ENCODE data around the gene VPS50. TPM values are rescaled to one million over a fixed set of nuclear protein-coding genes. Genes with fewer than 3 reads are reported as not detected.
A peak's percentile ranks its signal among the peaks of the same experiment; 100 is the strongest.

VPS50 gene
- polyA plus RNA-seq (2013, experiment 1 of 2): 6.1 TPM
- polyA plus RNA-seq (2013, experiment 2 of 2): 7.3 TPM

GRCh38 chr7:93231799-93232672 is at the start of gene VPS50:
Gene VPS50, plus strand, starts transcription at chr7:93232366. Its CDS starts 102 bp downstream, at chr7:93232468.
- Histone ChIP-seq H3K27me3 (ENCODE audit: insufficient read depth, low read length) (no peaks in the 10 kb centered on the region; the same call in 1 of the 2 replicates), H3K4me3 (ENCODE audit: low read length) (peak within 1 kb of the TSS; percentile 90), H3K9ac (ENCODE audit: low read depth, low read length) (peak within 1 kb of the TSS; percentile 68), H3K4me1 (ENCODE audit: insufficient read depth, low read length) (peaks cover 10% of the 10 kb centered on the region), H3K36me3 (ENCODE audit: insufficient read depth, low read length) (no peaks in the 10 kb centered on the region), H3K27ac (ENCODE audit: low read depth, low read length) (peak within 1 kb of the TSS; percentile 65; the same call in 1 of the 2 replicates), H3K9me3 (ENCODE audit: insufficient read depth, low read depth, low read length) (no peaks in the 10 kb centered on the region)
- under 1% methylated on average over 39 of the region's 40 CpGs for WGBS

GRCh38 chr7:93185303-93186027 is 46.7 kb upstream of the VPS50 start:
- WGBS: 66% methylated on average over 1 of the region's 1 CpG
- Histone ChIP-seq H3K27me3 (ENCODE audit: insufficient read depth, low read length) (peaks cover 16% of the 10 kb centered on the region), H3K9me3 (ENCODE audit: insufficient read depth, low read depth, low read length) (no peaks in the 10 kb centered on the region), H3K27ac (ENCODE audit: low read depth, low read length) (no peak overlapping the region), H3K36me3 (ENCODE audit: insufficient read depth, low read length) (no peaks in the 10 kb centered on the region), H3K4me3 (ENCODE audit: low read length) (no peak overlapping the region), H3K4me1 (ENCODE audit: insufficient read depth, low read length) (no peaks in the 10 kb centered on the region), H3K9ac (ENCODE audit: low read depth, low read length) (no peak overlapping the region)

GRCh38 chr7:93188870-93189634 is 43.1 kb upstream of the VPS50 start:
- Histone ChIP-seq H3K9ac (ENCODE audit: low read depth, low read length) (no peak overlapping the region), H3K27ac (ENCODE audit: low read depth, low read length) (no peak overlapping the region)

GRCh38 chr7:93194386-93194785 is 37.8 kb upstream of the VPS50 start:
- Histone ChIP-seq H3K36me3 (ENCODE audit: insufficient read depth, low read length) (no peaks in the 10 kb centered on the region), H3K4me3 (ENCODE audit: low read length) (no peak overlapping the region), H3K27ac (ENCODE audit: low read depth, low read length) (no peak overlapping the region), H3K27me3 (ENCODE audit: insufficient read depth, low read length) (peaks cover 19% of the 10 kb centered on the region; the same call in 1 of the 2 replicates), H3K9ac (ENCODE audit: low read depth, low read length) (no peak overlapping the region), H3K4me1 (ENCODE audit: insufficient read depth, low read length) (no peaks in the 10 kb centered on the region), H3K9me3 (ENCODE audit: insufficient read depth, low read depth, low read length) (no peaks in the 10 kb centered on the region)
- 79% methylated on average over 3 of the region's 3 CpGs for WGBS

More at GRCh38 chr7:93188870-93189634, 43.1 kb upstream of the VPS50 start:
- WGBS: 78% methylated on average over 6 of the region's 6 CpGs
- no peaks in the 10 kb centered on the region for H3K4me1 ChIP-seq (ENCODE audit: insufficient read depth, low read length)
- peaks cover 24% of the 10 kb centered on the region for H3K27me3 ChIP-seq (ENCODE audit: insufficient read depth, low read length)
- no peak overlapping the region for H3K4me3 ChIP-seq (ENCODE audit: low read length)
- H3K36me3 ChIP-seq (ENCODE audit: insufficient read depth, low read length): no peaks in the 10 kb centered on the region
- no peaks in the 10 kb centered on the region for H3K9me3 ChIP-seq (ENCODE audit: insufficient read depth, low read depth, low read length)

GRCh38 chr7:93196336-93196735 is 35.8 kb upstream of the VPS50 start:
- Histone ChIP-seq H3K36me3 (ENCODE audit: insufficient read depth, low read length) (no peaks in the 10 kb centered on the region), H3K9me3 (ENCODE audit: insufficient read depth, low read depth, low read length) (no peaks in the 10 kb centered on the region), H3K4me1 (ENCODE audit: insufficient read depth, low read length) (no peaks in the 10 kb centered on the region), H3K9ac (ENCODE audit: low read depth, low read length) (no peak overlapping the region), H3K27me3 (ENCODE audit: insufficient read depth, low read length) (peaks cover 23% of the 10 kb centered on the region; the same call in 1 of the 2 replicates), H3K27ac (ENCODE audit: low read depth, low read length) (no peak overlapping the region), H3K4me3 (ENCODE audit: low read length) (no peak overlapping the region)
- WGBS: 100% methylated on average over 1 of the region's 2 CpGs

GRCh38 chr7:93198472-93198871 is 33.7 kb upstream of the VPS50 start:
- Histone ChIP-seq H3K4me1 (ENCODE audit: insufficient read depth, low read length) (no peaks in the 10 kb centered on the region), H3K9me3 (ENCODE audit: insufficient read depth, low read depth, low read length) (no peaks in the 10 kb centered on the region), H3K9ac (ENCODE audit: low read depth, low read length) (no peak overlapping the region), H3K4me3 (ENCODE audit: low read length) (no peak overlapping the region), H3K36me3 (ENCODE audit: insufficient read depth, low read length) (no peaks in the 10 kb centered on the region), H3K27me3 (ENCODE audit: insufficient read depth, low read length) (peaks cover 30% of the 10 kb centered on the region), H3K27ac (ENCODE audit: low read depth, low read length) (no peak overlapping the region)

- H3K36me3 ChIP-seq (ENCODE audit: insufficient read depth, low read length): no peaks in the 10 kb centered on the region
- no peaks in the 10 kb centered on the region for H3K9me3 ChIP-seq (ENCODE audit: insufficient read depth, low read depth, low read length)
- 86% methylated on average over 5 of the region's 5 CpGs for WGBS
- peaks cover 44% of the 10 kb centered on the region for H3K27me3 ChIP-seq (ENCODE audit: insufficient read depth, low read length)
- H3K9ac ChIP-seq (ENCODE audit: low read depth, low read length): no peak overlapping the region
- H3K4me1 ChIP-seq (ENCODE audit: insufficient read depth, low read length): no peaks in the 10 kb centered on the region
- H3K4me3 ChIP-seq (ENCODE audit: low read length): no peak overlapping the region
- H3K27ac ChIP-seq (ENCODE audit: low read depth, low read length): no peak overlapping the region
Observed at GRCh38 chr7:93202594-93203250, 29.4 kb upstream of the VPS50 start.

- Histone ChIP-seq H3K27me3 (ENCODE audit: insufficient read depth, low read length) (peaks cover 44% of the 10 kb centered on the region), H3K27ac (ENCODE audit: low read depth, low read length) (no peak overlapping the region), H3K4me1 (ENCODE audit: insufficient read depth, low read length) (no peaks in the 10 kb centered on the region), H3K36me3 (ENCODE audit: insufficient read depth, low read length) (no peaks in the 10 kb centered on the region), H3K9me3 (ENCODE audit: insufficient read depth, low read depth, low read length) (no peaks in the 10 kb centered on the region), H3K4me3 (ENCODE audit: low read length) (no peak overlapping the region), H3K9ac (ENCODE audit: low read depth, low read length) (no peak overlapping the region)
- WGBS: 85% methylated on average over 3 of the region's 3 CpGs
Observed at GRCh38 chr7:93203496-93203895, 28.7 kb upstream of the VPS50 start.

GRCh38 chr7:93205046-93205445 is 27.1 kb upstream of the VPS50 start:
- no peak overlapping the region for H3K27ac ChIP-seq (ENCODE audit: low read depth, low read length)
- H3K4me1 ChIP-seq (ENCODE audit: insufficient read depth, low read length): no peaks in the 10 kb centered on the region
- H3K36me3 ChIP-seq (ENCODE audit: insufficient read depth, low read length): no peaks in the 10 kb centered on the region
- H3K9me3 ChIP-seq (ENCODE audit: insufficient read depth, low read depth, low read length): no peaks in the 10 kb centered on the region
- no peak overlapping the region for H3K4me3 ChIP-seq (ENCODE audit: low read length)
- 64% methylated on average over 2 of the region's 2 CpGs for WGBS
- peaks cover 40% of the 10 kb centered on the region for H3K27me3 ChIP-seq (ENCODE audit: insufficient read depth, low read length)
- H3K9ac ChIP-seq (ENCODE audit: low read depth, low read length): no peak overlapping the region

- H3K4me3 ChIP-seq (ENCODE audit: low read length): no peak overlapping the region
- H3K9me3 ChIP-seq (ENCODE audit: insufficient read depth, low read depth, low read length): no peaks in the 10 kb centered on the region
- 76% methylated on average over 5 of the region's 5 CpGs for WGBS
- no peaks in the 10 kb centered on the region for H3K36me3 ChIP-seq (ENCODE audit: insufficient read depth, low read length)
- H3K27me3 ChIP-seq (ENCODE audit: insufficient read depth, low read length): peaks cover 58% of the 10 kb centered on the region
- no peak overlapping the region for H3K9ac ChIP-seq (ENCODE audit: low read depth, low read length)
- no peak overlapping the region for H3K27ac ChIP-seq (ENCODE audit: low read depth, low read length)
- H3K4me1 ChIP-seq (ENCODE audit: insufficient read depth, low read length): no peaks in the 10 kb centered on the region
Observed at GRCh38 chr7:93211228-93211818, 20.8 kb upstream of the VPS50 start.

Measured in HUES64 (cell line).